ENCODE data around the gene IFT74.

Gene IFT74

GRCh38 chr9:27059907-27060306 is 103.7 kb downstream of the IFT74 start:
- Histone ChIP-seq H3K27me3 (replicated peaks; ENCODE audit: control insufficient read depth, insufficient read depth, low read length, poor library complexity, severe bottlenecking) (no peaks in the 10 kb centered on the region), H3K4me1 (ENCODE audit: control insufficient read depth, insufficient read depth, low read length, poor library complexity, severe bottlenecking) (no peaks in the 10 kb centered on the region), H3K9me3 (ENCODE audit: control insufficient read depth, low read length) (no peaks in the 10 kb centered on the region), H3K36me3 (ENCODE audit: control insufficient read depth, insufficient read depth, low read length) (peaks cover 4% of the 10 kb centered on the region), H3K27ac (ENCODE audit: insufficient read depth, low read length, poor library complexity, severe bottlenecking) (no peak overlapping the region), H3K4me3 (ENCODE audit: insufficient read depth, low read depth, low read length, poor library complexity, severe bottlenecking) (no peak overlapping the region)
- DNase-seq = no peak

GRCh38 chr9:27065288-27065687 is 109.1 kb downstream of the IFT74 start:
- no peaks in the 10 kb centered on the region for H3K27me3 ChIP-seq (replicated peaks; ENCODE audit: control insufficient read depth, insufficient read depth, low read length, poor library complexity, severe bottlenecking)
- no peak overlapping the region for H3K27ac ChIP-seq (ENCODE audit: insufficient read depth, low read length, poor library complexity, severe bottlenecking)
- DNase-seq = no peak
- H3K9me3 ChIP-seq (ENCODE audit: control insufficient read depth, low read length) = no peaks in the 10 kb centered on the region
- H3K4me1 ChIP-seq (ENCODE audit: control insufficient read depth, insufficient read depth, low read length, poor library complexity, severe bottlenecking) = no peaks in the 10 kb centered on the region
- no peaks in the 10 kb centered on the region for H3K36me3 ChIP-seq (ENCODE audit: control insufficient read depth, insufficient read depth, low read length)
- H3K4me3 ChIP-seq (ENCODE audit: insufficient read depth, low read depth, low read length, poor library complexity, severe bottlenecking) = no peak overlapping the region

DNA sequence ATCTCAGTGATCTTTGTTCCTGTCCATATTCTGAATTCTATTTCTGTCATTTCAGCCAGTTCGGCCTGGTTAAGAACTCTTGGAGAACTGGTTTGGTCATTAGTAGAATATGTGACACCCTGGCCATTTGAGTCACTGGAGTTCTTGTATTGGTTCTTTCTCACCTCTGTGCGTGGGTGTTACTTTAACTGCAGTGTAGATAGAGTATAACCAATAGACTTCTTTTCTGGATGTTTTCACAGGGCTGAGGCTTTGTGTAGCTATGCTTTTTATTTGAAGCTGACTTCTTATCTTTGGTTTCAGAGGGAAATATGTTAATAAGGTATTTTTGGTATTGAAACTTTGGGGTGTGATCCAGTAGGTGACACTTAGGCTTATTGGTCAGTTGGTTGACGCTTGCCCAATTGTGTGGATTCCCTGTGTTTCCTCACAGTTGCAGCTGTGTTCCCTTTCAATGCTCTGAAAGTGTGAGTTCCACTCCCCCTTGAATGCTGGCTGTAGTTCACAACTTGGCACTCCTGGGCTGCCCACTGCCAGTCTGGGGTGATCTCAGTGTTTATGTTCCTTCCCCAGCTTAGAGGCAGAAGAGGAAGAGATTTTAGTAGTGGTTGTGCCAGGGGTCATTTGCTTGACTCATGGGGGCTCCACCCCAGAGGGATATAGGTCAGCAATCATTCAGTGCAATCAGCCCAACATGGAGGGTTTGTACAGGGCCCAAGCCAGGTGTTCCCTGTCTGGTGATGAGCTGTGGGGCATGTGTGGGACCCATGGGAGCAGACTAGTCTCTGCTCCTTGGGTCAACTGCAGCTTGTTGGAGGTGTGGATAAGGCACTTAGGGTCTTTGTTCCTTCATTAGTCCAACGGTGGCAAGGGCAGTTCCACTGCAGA is 117.9 kb downstream of the IFT74 start:
- H3K27me3 ChIP-seq (replicated peaks; ENCODE audit: control insufficient read depth, insufficient read depth, low read length, poor library complexity, severe bottlenecking) = no peaks in the 10 kb centered on the region
- H3K36me3 ChIP-seq (ENCODE audit: control insufficient read depth, insufficient read depth, low read length) = no peaks in the 10 kb centered on the region
- no peaks in the 10 kb centered on the region for H3K9me3 ChIP-seq (ENCODE audit: control insufficient read depth, low read length)
- DNase-seq = no peak
- no peak overlapping the region for H3K27ac ChIP-seq (ENCODE audit: insufficient read depth, low read length, poor library complexity, severe bottlenecking)
- H3K4me1 ChIP-seq (ENCODE audit: control insufficient read depth, insufficient read depth, low read length, poor library complexity, severe bottlenecking) = no peaks in the 10 kb centered on the region
- H3K4me3 ChIP-seq (ENCODE audit: insufficient read depth, low read depth, low read length, poor library complexity, severe bottlenecking) = no peak overlapping the region

GRCh38 chr9:27078685-27079084 is 122.5 kb downstream of the IFT74 start:
- H3K4me3 ChIP-seq (ENCODE audit: insufficient read depth, low read depth, low read length, poor library complexity, severe bottlenecking) = no peak overlapping the region
- DNase-seq = no peak
- no peaks in the 10 kb centered on the region for H3K27me3 ChIP-seq (replicated peaks; ENCODE audit: control insufficient read depth, insufficient read depth, low read length, poor library complexity, severe bottlenecking)
- H3K9me3 ChIP-seq (ENCODE audit: control insufficient read depth, low read length) = no peaks in the 10 kb centered on the region
- no peak overlapping the region for H3K27ac ChIP-seq (ENCODE audit: insufficient read depth, low read length, poor library complexity, severe bottlenecking)
- no peaks in the 10 kb centered on the region for H3K36me3 ChIP-seq (ENCODE audit: control insufficient read depth, insufficient read depth, low read length)
- H3K4me1 ChIP-seq (ENCODE audit: control insufficient read depth, insufficient read depth, low read length, poor library complexity, severe bottlenecking) = no peaks in the 10 kb centered on the region

DNA sequence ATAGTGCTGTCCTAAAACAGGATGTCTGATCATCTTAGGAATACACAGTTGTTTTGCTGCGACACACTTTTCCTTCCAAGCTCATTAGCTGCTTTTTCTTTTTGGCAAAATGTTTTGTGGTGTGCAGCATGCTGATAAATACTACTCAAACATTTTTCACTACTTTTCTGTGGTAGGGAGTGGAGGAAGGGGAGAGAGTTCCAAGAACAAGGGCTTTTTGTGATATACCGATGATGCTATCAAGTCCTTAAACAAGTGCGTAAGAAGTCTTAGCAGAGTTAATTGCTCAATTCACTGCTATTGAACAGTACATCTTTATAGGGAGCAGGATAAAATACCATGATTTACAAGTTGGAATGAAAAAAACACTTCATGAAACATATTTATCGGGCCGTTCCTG is 129.2 kb downstream of the IFT74 start:
- no peaks in the 10 kb centered on the region for H3K36me3 ChIP-seq (ENCODE audit: control insufficient read depth, insufficient read depth, low read length)
- no peaks in the 10 kb centered on the region for H3K4me1 ChIP-seq (ENCODE audit: control insufficient read depth, insufficient read depth, low read length, poor library complexity, severe bottlenecking)
- H3K4me3 ChIP-seq (ENCODE audit: insufficient read depth, low read depth, low read length, poor library complexity, severe bottlenecking) = no peak overlapping the region
- no peak for DNase-seq
- H3K27ac ChIP-seq (ENCODE audit: insufficient read depth, low read length, poor library complexity, severe bottlenecking) = no peak overlapping the region
- no peaks in the 10 kb centered on the region for H3K27me3 ChIP-seq (replicated peaks; ENCODE audit: control insufficient read depth, insufficient read depth, low read length, poor library complexity, severe bottlenecking)
- H3K9me3 ChIP-seq (ENCODE audit: control insufficient read depth, low read length) = no peaks in the 10 kb centered on the region

DNA sequence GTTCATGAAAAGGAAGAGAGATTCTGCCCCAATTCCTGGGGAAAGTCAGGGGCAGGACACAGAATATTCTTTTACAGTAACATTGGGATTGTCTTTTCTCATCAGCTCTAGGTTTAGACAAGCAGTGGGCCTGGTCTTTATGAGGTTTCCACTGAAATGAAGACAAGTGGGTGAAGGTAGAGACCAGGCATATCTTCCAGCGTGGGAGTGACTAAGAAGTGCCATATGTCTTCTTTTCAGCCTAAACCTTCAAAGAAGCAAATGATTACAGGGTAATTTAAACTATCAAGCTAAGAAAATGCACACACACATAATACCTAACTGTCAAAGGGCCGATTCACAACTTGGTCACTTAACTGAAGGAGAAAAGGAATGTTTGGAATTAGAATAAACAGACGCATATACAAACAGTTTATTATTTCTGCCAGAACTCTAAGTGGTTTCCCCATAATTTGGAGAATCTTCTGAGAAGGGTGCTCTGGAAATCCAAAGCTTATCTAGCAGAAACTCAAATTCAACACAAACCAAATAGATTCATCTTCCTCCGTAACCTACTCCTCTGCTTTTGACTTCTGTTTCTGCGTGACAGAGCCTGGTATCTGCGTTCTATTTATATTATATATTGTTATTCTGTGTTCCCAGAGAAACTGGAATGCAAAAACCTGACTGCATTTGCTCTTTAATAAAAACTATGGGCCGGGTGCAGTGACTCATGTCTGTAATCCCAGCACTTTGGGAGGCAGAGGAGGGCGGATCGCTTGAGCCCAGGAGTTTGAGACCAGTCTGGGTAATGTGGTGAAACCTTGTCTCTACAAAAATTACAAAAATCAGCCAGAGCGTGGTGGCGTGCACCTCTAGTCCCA is 130.8 kb downstream of the IFT74 start:
- no peak for DNase-seq
- Histone ChIP-seq H3K4me3 (ENCODE audit: insufficient read depth, low read depth, low read length, poor library complexity, severe bottlenecking) (no peak overlapping the region), H3K4me1 (ENCODE audit: control insufficient read depth, insufficient read depth, low read length, poor library complexity, severe bottlenecking) (no peaks in the 10 kb centered on the region), H3K27ac (ENCODE audit: insufficient read depth, low read length, poor library complexity, severe bottlenecking) (no peak overlapping the region), H3K36me3 (ENCODE audit: control insufficient read depth, insufficient read depth, low read length) (no peaks in the 10 kb centered on the region), H3K27me3 (replicated peaks; ENCODE audit: control insufficient read depth, insufficient read depth, low read length, poor library complexity, severe bottlenecking) (no peaks in the 10 kb centered on the region), H3K9me3 (ENCODE audit: control insufficient read depth, low read length) (no peaks in the 10 kb centered on the region)

DNA sequence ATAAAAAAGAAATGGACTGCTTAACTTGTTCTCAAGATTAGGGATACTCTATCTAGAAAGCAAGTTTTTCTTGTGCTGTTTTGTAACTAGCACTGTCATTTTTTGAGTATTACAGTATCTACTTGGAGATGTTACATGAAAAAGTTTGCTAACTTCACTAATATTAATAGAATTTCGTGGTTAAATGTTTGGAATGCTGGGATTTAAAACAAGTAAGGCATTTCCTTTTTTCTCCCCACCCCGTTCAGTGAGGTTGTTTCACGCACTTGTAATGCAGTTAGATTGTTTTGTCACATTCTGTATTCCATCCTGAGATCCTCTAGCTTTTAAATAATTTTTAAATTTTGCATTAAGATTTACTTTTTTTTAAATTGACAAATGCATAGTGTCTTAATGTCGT is 132.8 kb downstream of the IFT74 start:
- H3K27ac ChIP-seq (ENCODE audit: insufficient read depth, low read length, poor library complexity, severe bottlenecking) = no peak overlapping the region
- no peaks in the 10 kb centered on the region for H3K36me3 ChIP-seq (ENCODE audit: control insufficient read depth, insufficient read depth, low read length)

DNA sequence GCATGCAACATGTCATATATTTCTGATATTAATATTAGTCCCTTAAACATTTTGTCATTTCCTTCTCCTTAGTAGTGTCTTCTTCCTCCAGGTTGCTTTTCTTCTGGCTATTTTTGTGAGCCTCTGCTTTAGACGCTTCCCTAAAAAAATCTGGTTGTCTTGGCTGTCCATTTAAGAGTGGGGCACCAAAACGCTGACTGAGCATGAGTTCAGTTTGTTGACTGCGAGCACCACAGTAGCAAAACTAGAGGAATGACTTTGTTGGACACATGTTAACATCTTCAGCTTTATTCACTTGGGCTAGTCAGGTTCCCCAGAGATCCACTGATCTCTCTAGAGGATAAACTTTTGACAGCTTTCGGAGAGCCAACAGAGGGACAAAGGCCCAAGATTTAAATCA is 133.5 kb downstream of the IFT74 start:
- H3K9me3 ChIP-seq (ENCODE audit: control insufficient read depth, low read length) = no peaks in the 10 kb centered on the region
- no peaks in the 10 kb centered on the region for H3K4me1 ChIP-seq (ENCODE audit: control insufficient read depth, insufficient read depth, low read length, poor library complexity, severe bottlenecking)
- no peak overlapping the region for H3K4me3 ChIP-seq (ENCODE audit: insufficient read depth, low read depth, low read length, poor library complexity, severe bottlenecking)
- no peak overlapping the region for H3K27ac ChIP-seq (ENCODE audit: insufficient read depth, low read length, poor library complexity, severe bottlenecking)
- no peaks in the 10 kb centered on the region for H3K36me3 ChIP-seq (ENCODE audit: control insufficient read depth, insufficient read depth, low read length)
- DNase-seq = no peak
- no peaks in the 10 kb centered on the region for H3K27me3 ChIP-seq (replicated peaks; ENCODE audit: control insufficient read depth, insufficient read depth, low read length, poor library complexity, severe bottlenecking)

More for the DNA sequence above, 132.8 kb downstream of the IFT74 start:
- H3K27me3 ChIP-seq (replicated peaks; ENCODE audit: control insufficient read depth, insufficient read depth, low read length, poor library complexity, severe bottlenecking) = no peaks in the 10 kb centered on the region
- H3K4me1 ChIP-seq (ENCODE audit: control insufficient read depth, insufficient read depth, low read length, poor library complexity, severe bottlenecking) = no peaks in the 10 kb centered on the region
- H3K9me3 ChIP-seq (ENCODE audit: control insufficient read depth, low read length) = no peaks in the 10 kb centered on the region
- DNase-seq = no peak
- no peak overlapping the region for H3K4me3 ChIP-seq (ENCODE audit: insufficient read depth, low read depth, low read length, poor library complexity, severe bottlenecking)

- H3K27me3 ChIP-seq (replicated peaks; ENCODE audit: control insufficient read depth, insufficient read depth, low read length, poor library complexity, severe bottlenecking) = no peaks in the 10 kb centered on the region
- H3K9me3 ChIP-seq (ENCODE audit: control insufficient read depth, low read length) = no peaks in the 10 kb centered on the region
- no peak for DNase-seq
- no peak overlapping the region for H3K27ac ChIP-seq (ENCODE audit: insufficient read depth, low read length, poor library complexity, severe bottlenecking)
- no peak overlapping the region for H3K4me3 ChIP-seq (ENCODE audit: insufficient read depth, low read depth, low read length, poor library complexity, severe bottlenecking)
- no peaks in the 10 kb centered on the region for H3K4me1 ChIP-seq (ENCODE audit: control insufficient read depth, insufficient read depth, low read length, poor library complexity, severe bottlenecking)
- no peaks in the 10 kb centered on the region for H3K36me3 ChIP-seq (ENCODE audit: control insufficient read depth, insufficient read depth, low read length)
These were observed 134.0 kb downstream of the IFT74 start for GRCh38 chr9:27090231-27090630.

DNA sequence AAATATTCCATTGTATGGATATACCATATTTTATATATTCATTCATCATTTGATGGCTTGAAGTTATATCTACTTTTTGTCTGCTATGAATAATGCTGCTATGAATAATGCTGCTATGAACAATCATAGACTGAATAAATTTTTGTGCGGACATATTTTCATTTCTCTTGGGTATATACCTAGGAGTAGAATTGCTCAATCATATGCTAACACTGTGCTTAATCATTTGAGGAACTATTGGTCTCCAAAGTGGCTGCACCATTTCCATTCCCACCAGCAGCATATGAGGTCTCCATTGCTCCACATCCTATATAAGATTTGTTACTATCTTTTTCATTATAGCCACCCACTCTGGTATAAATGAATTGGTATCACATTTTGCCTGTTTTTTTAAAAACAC is 134.5 kb downstream of the IFT74 start:
- no peak overlapping the region for H3K27ac ChIP-seq (ENCODE audit: insufficient read depth, low read length, poor library complexity, severe bottlenecking)
- no peaks in the 10 kb centered on the region for H3K9me3 ChIP-seq (ENCODE audit: control insufficient read depth, low read length)
- H3K27me3 ChIP-seq (replicated peaks; ENCODE audit: control insufficient read depth, insufficient read depth, low read length, poor library complexity, severe bottlenecking) = no peaks in the 10 kb centered on the region
- H3K36me3 ChIP-seq (ENCODE audit: control insufficient read depth, insufficient read depth, low read length) = no peaks in the 10 kb centered on the region
- H3K4me1 ChIP-seq (ENCODE audit: control insufficient read depth, insufficient read depth, low read length, poor library complexity, severe bottlenecking) = no peaks in the 10 kb centered on the region
- H3K4me3 ChIP-seq (ENCODE audit: insufficient read depth, low read depth, low read length, poor library complexity, severe bottlenecking) = no peak overlapping the region
- no peak for DNase-seq

All from effector memory CD4-positive, alpha-beta T cell (primary cell).